ENCODE results near the gene CCDC194.

CCDC194 gene

GRCh38 chr19:17346109-17346671, 47.8 kb downstream of the CCDC194 start:
- Histone ChIP-seq H3K27me3 (ENCODE audit: insufficient read depth, low read length) (no peaks in the 10 kb centered on the region), H3K9ac (ENCODE audit: low read depth, low read length) (no peak overlapping the region), H3K4me1 (ENCODE audit: insufficient read depth, low read length) (peaks cover 6% of the 10 kb centered on the region; the same call in 1 of the 2 replicates), H3K36me3 (ENCODE audit: insufficient read depth, low read depth, low read length) (peaks cover 14% of the 10 kb centered on the region; the same call in 1 of the 2 replicates), H3K9me3 (ENCODE audit: insufficient read depth, low read depth, low read length) (no peaks in the 10 kb centered on the region), H3K27ac (ENCODE audit: low read length) (no peak overlapping the region), H3K4me3 (ENCODE audit: low read length) (no peak overlapping the region)

- Histone ChIP-seq H3K27me3 (ENCODE audit: insufficient read depth, low read length) (no peaks in the 10 kb centered on the region), H3K9ac (ENCODE audit: low read depth, low read length) (no peak overlapping the region), H3K27ac (ENCODE audit: low read length) (no peak overlapping the region)
Observed at GRCh38 chr19:17341845-17342244, 52.2 kb downstream of the CCDC194 start.

GRCh38 chr19:17341386-17341785, 52.6 kb downstream of the CCDC194 start:
- Histone ChIP-seq H3K27ac (ENCODE audit: low read length) (peak overlapping the region; percentile 23), H3K9me3 (ENCODE audit: insufficient read depth, low read depth, low read length) (no peaks in the 10 kb centered on the region), H3K4me3 (ENCODE audit: low read length) (no peak overlapping the region), H3K36me3 (ENCODE audit: insufficient read depth, low read depth, low read length) (peaks cover 16% of the 10 kb centered on the region; the same call in 1 of the 2 replicates), H3K4me1 (ENCODE audit: insufficient read depth, low read length) (peaks cover 3% of the 10 kb centered on the region; the same call in 1 of the 2 replicates), H3K9ac (ENCODE audit: low read depth, low read length) (peak overlapping the region; percentile 52; the same call in 1 of the 2 replicates), H3K27me3 (ENCODE audit: insufficient read depth, low read length) (no peaks in the 10 kb centered on the region)

More at GRCh38 chr19:17341845-17342244, 52.2 kb downstream of the CCDC194 start:
- Histone ChIP-seq H3K4me1 (ENCODE audit: insufficient read depth, low read length) (peaks cover 3% of the 10 kb centered on the region; the same call in 1 of the 2 replicates), H3K4me3 (ENCODE audit: low read length) (no peak overlapping the region), H3K36me3 (ENCODE audit: insufficient read depth, low read depth, low read length) (peaks cover 16% of the 10 kb centered on the region; the same call in 1 of the 2 replicates), H3K9me3 (ENCODE audit: insufficient read depth, low read depth, low read length) (no peaks in the 10 kb centered on the region)

- Histone ChIP-seq H3K27ac (ENCODE audit: low read length) (peak overlapping the region; percentile 23), H3K4me3 (ENCODE audit: low read length) (peak overlapping the region; percentile 44; the same call in 1 of the 2 replicates), H3K9ac (ENCODE audit: low read depth, low read length) (peak overlapping the region; percentile 52; the same call in 1 of the 2 replicates)
Observed at GRCh38 chr19:17340871-17341357, 53.1 kb downstream of the CCDC194 start.

More at GRCh38 chr19:17340871-17341357, 53.1 kb downstream of the CCDC194 start:
- Histone ChIP-seq H3K9me3 (ENCODE audit: insufficient read depth, low read depth, low read length) (no peaks in the 10 kb centered on the region), H3K27me3 (ENCODE audit: insufficient read depth, low read length) (no peaks in the 10 kb centered on the region), H3K4me1 (ENCODE audit: insufficient read depth, low read length) (peaks cover 3% of the 10 kb centered on the region; the same call in 1 of the 2 replicates), H3K36me3 (ENCODE audit: insufficient read depth, low read depth, low read length) (peaks cover 16% of the 10 kb centered on the region; the same call in 1 of the 2 replicates)
